ENCODE measurements around the gene SSH3.

DNA sequence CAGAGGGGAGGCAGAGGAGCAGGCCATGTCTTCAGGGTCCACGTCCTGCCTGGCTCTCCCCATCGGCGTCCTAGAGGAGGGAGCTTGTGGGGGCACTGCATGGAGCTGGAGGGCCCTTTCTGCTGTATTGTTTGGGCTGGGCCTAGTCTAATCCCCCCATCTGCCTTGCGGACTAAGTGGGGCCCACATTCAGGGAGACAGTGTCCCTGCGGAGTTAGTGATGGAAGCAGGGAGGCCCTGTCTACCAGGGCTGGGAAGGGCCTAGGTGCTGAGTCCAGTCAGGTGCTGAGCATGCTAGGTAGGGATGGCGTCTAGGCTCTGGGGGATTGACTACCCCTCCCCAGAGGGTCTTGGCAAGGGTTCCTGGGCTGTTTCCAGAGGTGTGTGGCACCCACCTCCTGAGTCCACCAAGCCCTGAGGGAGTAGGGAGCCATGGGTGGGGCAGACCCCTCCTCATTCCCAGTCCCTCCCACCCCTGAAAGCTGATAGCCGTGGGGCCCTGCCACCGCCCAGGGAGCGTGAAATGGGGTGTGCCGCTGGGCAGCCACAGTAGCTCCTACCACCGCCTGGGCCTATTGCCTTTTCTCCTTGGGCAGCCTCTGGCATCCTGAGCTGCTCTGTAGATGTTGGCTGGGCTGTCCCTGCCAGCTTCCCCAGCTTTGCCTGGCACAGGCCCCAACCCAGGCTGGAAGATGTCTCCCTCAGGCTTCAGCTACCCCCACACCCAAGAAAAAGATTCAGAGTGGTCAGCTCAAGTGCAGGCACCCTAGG lies 51.9 kb downstream of the SSH3 start:
- no peak for TF ChIP-seq ZNF274 (IDR thresholded peaks at IDR 0.05; ENCODE audit: low read depth, low read length)
- TF ChIP-seq EZH2phosphoT487 (IDR thresholded peaks at IDR 0.05; ENCODE audit: borderline replicate concordance): no peak

Data from HCT116 (cell line).